ENCODE results near the gene ADARB2.

The ADARB2 gene

GRCh38 chr10:1605999-1606940, 131.1 kb downstream of the ADARB2 start (continued):
- TF ChIP-seq ZNF169 (tag by site-specific recombination; IDR thresholded peaks at IDR 0.05): no peak
- TF ChIP-seq TCF7L2 (IDR thresholded peaks at IDR 0.05; ENCODE audit: borderline replicate concordance, low read depth, low read length): no peak
- no peak for TF ChIP-seq ZNF521 (tag by site-specific recombination; IDR thresholded peaks at IDR 0.05)

GRCh38 chr10:1605121-1605520, 132.2 kb downstream of the ADARB2 start:
- Histone ChIP-seq H3K27ac (ENCODE audit: extremely low read depth, low read depth, low read length) (no peak overlapping the region), H3K36me3 (ENCODE audit: control insufficient read depth in 2 of 2, insufficient read depth in 1 of 2, low read length in 2 of 2) (no peaks in the 10 kb centered on the region), H3K9me3 (ENCODE audit: control insufficient read depth, insufficient read depth, low read depth, low read length) (no peaks in the 10 kb centered on the region), H3K4me1 (ENCODE audit: control insufficient read depth, insufficient read depth, low read length) (no peaks in the 10 kb centered on the region), H3K4me3 (ENCODE audit: low read depth, low read length) (no peak overlapping the region)
- TF ChIP-seq ZNF555 (tag by site-specific recombination; conservative IDR thresholded peaks at IDR 0.05) (no peak), HOXA7 (CRISPR knock-in tag; IDR thresholded peaks at IDR 0.05; ENCODE audit: borderline replicate concordance) (no peak), ZNF654 (tag by site-specific recombination; IDR thresholded peaks at IDR 0.05; ENCODE audit: low read depth) (no peak), SALL2 (tag by site-specific recombination; IDR thresholded peaks at IDR 0.05; ENCODE audit: borderline replicate concordance) (no peak), ZNF19 (tag by site-specific recombination; IDR thresholded peaks at IDR 0.05; ENCODE audit: low read depth) (no peak), ZNF600 (tag by site-specific recombination; IDR thresholded peaks at IDR 0.05) (no peak), ZNF610 (tag by site-specific recombination; IDR thresholded peaks at IDR 0.05; ENCODE audit: borderline replicate concordance) (no peak)
- POLR2A ChIA-PET: no interaction called here
- CTCF ChIA-PET: no interaction called here

- ChIA-PET POLR2A (no interaction called here), CTCF (no interaction called here)
- Histone ChIP-seq H3K36me3 (ENCODE audit: control insufficient read depth in 2 of 2, insufficient read depth in 1 of 2, low read length in 2 of 2) (no peaks in the 10 kb centered on the region), H3K4me3 (ENCODE audit: low read depth, low read length) (no peak overlapping the region), H3K9me3 (ENCODE audit: control insufficient read depth, insufficient read depth, low read depth, low read length) (no peaks in the 10 kb centered on the region), H3K27ac (ENCODE audit: extremely low read depth, low read depth, low read length) (no peak overlapping the region), H3K4me1 (ENCODE audit: control insufficient read depth, insufficient read depth, low read length) (no peaks in the 10 kb centered on the region)
- no peak for TF ChIP-seq ZNF335 (tag by site-specific recombination; conservative IDR thresholded peaks at IDR 0.05)
- 0 out of 2 replicates have a peak, but pooled peaks have one; percentile 20 for TF ChIP-seq ZBTB17 (tag by site-specific recombination; IDR thresholded peaks at IDR 0.05)
Observed at GRCh38 chr10:1604246-1604645, 133.1 kb downstream of the ADARB2 start.

- no peak for TF ChIP-seq ZNF677 (tag by site-specific recombination; IDR thresholded peaks at IDR 0.05)
- no peak for TF ChIP-seq RBAK (tag by site-specific recombination; IDR thresholded peaks at IDR 0.05)
- CTCF ChIA-PET: no interaction called here
- POLR2A ChIA-PET: no interaction called here
- no peaks in the 10 kb centered on the region for H3K36me3 ChIP-seq (ENCODE audit: control insufficient read depth in 2 of 2, insufficient read depth in 1 of 2, low read length in 2 of 2)
- no peaks in the 10 kb centered on the region for H3K9me3 ChIP-seq (ENCODE audit: control insufficient read depth, insufficient read depth, low read depth, low read length)
- no peak overlapping the region for H3K4me3 ChIP-seq (ENCODE audit: low read depth, low read length)
- H3K4me1 ChIP-seq (ENCODE audit: control insufficient read depth, insufficient read depth, low read length): no peaks in the 10 kb centered on the region
- H3K27ac ChIP-seq (ENCODE audit: extremely low read depth, low read depth, low read length): no peak overlapping the region
Observed at GRCh38 chr10:1603181-1603580, 134.1 kb downstream of the ADARB2 start.

GRCh38 chr10:1602037-1602484, 135.3 kb downstream of the ADARB2 start:
- Histone ChIP-seq H3K4me1 (ENCODE audit: control insufficient read depth, insufficient read depth, low read length) (no peaks in the 10 kb centered on the region), H3K27ac (ENCODE audit: extremely low read depth, low read depth, low read length) (no peak overlapping the region), H3K36me3 (ENCODE audit: control insufficient read depth in 2 of 2, insufficient read depth in 1 of 2, low read length in 2 of 2) (no peaks in the 10 kb centered on the region), H3K4me3 (ENCODE audit: low read depth, low read length) (no peak overlapping the region), H3K9me3 (ENCODE audit: control insufficient read depth, insufficient read depth, low read depth, low read length) (no peaks in the 10 kb centered on the region)
- ChIA-PET POLR2A (no interaction called here), CTCF (no interaction called here)
- TF ChIP-seq ZBTB17 (tag by site-specific recombination; IDR thresholded peaks at IDR 0.05): no peak
- no peak for TF ChIP-seq ZNF548 (tag by site-specific recombination; IDR thresholded peaks at IDR 0.05)
- no peak for TF ChIP-seq ZNF707 (tag by site-specific recombination; IDR thresholded peaks at IDR 0.05)
- TF ChIP-seq ZNF645 (tag by site-specific recombination; IDR thresholded peaks at IDR 0.05): no peak
- no peak for TF ChIP-seq ZNF624 (tag by site-specific recombination; IDR thresholded peaks at IDR 0.05)
- TF ChIP-seq ZNF280C (tag by site-specific recombination; IDR thresholded peaks at IDR 0.05): no peak
- TF ChIP-seq ZNF555 (tag by site-specific recombination; conservative IDR thresholded peaks at IDR 0.05): no peak
- no peak for TF ChIP-seq ZBTB44 (tag by site-specific recombination; IDR thresholded peaks at IDR 0.05)
